Urothelium cell line (cell line): ENCODE measurements around the gene PGM5.
A peak's percentile ranks its signal among the peaks of the same experiment; 100 is the strongest.

ENCODE experiments used
- DNase-seq: peaks from one replicate; pipeline ENCODE4 v3.0.0; 2011; ENCODE audit warnings: low spot score, mixed read lengths
- FAIRE-seq: peaks from 2 replicates; lab custom pipeline; 2011; peaks lifted over from hg19 to GRCh38; lab: Jason Lieb, UNC

PGM5 gene

DNA sequence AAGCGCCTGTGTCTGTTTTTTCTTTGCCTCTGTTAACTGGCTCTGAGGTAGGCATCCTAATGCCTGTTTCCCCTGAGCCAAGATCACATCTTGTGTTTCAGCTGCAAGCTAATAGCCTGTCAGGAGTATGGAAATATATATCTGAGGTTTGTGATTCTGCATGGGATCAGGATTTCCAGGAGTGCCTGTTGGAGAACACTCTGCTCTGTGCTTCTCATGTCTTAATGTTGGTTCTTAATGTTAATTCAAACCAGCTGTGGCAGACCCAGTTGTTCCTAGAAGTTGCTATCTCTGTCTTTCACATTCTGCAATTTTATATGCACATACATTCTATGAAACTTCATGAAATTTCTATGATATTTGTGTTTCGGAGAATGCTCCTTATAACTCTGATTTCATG, 72.1 kb downstream of the PGM5 start:
- no peak for DNase-seq
- no peak for FAIRE-seq

- DNase-seq (no peak), FAIRE-seq (no peak)
These were observed 73.2 kb downstream of the PGM5 start for GRCh38 chr9:68429631-68430030.

GRCh38 chr9:68431307-68431706, 74.9 kb downstream of the PGM5 start:
- FAIRE-seq: no peak
- DNase-seq: no peak

- DNase-seq: no peak
- FAIRE-seq: no peak
These were observed 77.2 kb downstream of the PGM5 start for GRCh38 chr9:68433531-68434110.

DNA sequence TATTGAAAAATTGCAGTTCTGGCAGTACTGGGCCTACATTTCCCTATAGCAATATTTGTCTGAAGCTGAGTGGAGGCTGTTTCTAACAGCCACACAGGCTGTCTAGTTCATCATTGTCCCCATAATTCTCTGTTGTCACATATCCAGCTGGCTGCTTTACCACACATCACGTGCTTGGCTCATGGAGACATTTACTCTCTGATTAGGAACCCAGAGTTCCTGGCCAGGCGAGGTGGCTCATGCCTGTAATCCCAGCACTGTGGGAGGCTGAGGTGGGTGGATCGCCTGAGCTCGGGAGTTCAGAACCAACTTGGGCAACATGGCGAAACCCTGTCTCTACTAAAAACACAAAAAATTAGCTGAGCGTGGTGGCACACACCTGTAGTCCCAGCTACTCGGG, 81.4 kb downstream of the PGM5 start:
- FAIRE-seq (no peak), DNase-seq (no peak)

DNA sequence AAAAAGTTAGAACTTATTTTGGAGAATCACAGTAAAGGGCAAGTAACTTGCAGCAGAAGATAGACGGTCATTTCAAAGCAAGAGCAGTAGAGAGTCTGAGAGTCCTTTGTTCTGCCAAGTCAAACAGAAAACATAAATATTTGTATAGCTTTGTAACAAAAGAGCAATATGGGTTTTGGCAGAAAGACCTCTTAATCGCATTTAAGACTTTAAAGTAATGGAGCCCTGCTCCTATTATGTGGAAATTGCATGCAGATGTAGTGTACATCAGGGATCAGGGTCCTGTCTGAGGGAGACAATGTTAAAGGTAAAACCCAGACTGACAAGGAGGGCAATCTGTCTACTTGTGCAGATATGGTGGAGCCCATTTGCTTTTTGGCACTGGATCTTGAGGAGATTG, 87.2 kb downstream of the PGM5 start:
- DNase-seq (no peak), FAIRE-seq (no peak)

DNA sequence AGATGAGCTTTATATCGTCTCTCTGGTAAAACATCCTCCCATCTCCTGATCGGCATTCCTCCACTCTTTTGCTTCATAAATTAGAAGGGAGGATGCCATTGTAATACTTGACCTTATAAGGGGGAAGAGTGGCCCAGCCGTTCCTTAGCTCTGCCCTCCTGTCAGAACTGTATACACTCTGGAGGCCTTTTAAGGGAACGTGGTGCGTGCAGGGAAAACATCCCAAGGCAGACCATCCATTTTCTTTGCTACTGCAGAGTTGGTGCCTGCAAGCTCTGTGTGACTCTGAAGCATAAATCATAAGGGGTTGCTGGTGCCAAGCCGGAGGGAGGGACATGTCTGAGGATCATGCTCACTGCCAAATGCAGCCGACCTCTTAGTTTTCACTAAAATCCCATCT, 90.4 kb downstream of the PGM5 start:
- FAIRE-seq (no peak), DNase-seq (no peak)

DNA sequence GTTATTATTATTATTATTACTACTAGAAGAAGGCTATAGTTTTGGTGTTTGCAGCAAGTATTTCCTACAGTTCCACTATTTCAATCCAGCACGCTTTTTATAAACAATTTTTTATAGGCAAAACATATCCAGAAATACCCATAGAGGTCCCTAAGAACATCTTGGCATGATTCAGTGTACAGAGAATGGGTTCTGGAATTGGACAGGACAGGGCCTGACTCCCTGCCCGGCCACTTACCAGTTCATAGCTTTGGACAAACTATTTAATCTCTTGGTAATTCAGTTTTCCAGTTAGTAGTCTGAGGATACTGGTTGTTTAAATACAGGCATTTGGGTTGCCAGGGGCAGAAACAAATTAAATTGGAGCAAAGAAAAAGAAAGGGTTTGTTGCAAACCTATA, 91.2 kb downstream of the PGM5 start:
- FAIRE-seq (no peak), DNase-seq (no peak)

GRCh38 chr9:68454579-68455334, 98.3 kb downstream of the PGM5 start:
- DNase-seq: no peak
- FAIRE-seq: no peak

DNA sequence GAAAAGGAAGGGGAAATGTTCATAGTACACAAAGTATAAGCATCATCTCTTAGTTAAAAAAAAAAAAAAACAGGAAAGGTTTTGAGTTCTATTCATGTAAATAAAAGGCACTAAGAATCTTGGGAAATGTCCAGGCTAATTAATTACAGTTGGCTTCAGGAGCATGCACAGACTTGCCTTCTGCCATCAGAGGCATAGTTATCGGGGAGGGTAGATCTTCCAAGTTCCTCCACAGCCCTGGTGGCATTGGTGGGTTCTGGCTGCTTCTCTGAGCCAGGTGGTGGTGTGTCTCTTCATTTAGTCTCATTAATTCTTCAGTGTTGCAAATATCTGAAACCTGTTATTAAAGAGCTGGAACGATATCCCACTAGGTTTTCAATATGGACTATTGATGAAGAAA, 99.0 kb downstream of the PGM5 start:
- FAIRE-seq (no peak), DNase-seq (no peak)

GRCh38 chr9:68457803-68458202, 101.4 kb downstream of the PGM5 start:
- FAIRE-seq: no peak
- no peak for DNase-seq

- FAIRE-seq: no peak
- no peak for DNase-seq
These were observed 102.5 kb downstream of the PGM5 start for GRCh38 chr9:68458918-68459317.

DNA sequence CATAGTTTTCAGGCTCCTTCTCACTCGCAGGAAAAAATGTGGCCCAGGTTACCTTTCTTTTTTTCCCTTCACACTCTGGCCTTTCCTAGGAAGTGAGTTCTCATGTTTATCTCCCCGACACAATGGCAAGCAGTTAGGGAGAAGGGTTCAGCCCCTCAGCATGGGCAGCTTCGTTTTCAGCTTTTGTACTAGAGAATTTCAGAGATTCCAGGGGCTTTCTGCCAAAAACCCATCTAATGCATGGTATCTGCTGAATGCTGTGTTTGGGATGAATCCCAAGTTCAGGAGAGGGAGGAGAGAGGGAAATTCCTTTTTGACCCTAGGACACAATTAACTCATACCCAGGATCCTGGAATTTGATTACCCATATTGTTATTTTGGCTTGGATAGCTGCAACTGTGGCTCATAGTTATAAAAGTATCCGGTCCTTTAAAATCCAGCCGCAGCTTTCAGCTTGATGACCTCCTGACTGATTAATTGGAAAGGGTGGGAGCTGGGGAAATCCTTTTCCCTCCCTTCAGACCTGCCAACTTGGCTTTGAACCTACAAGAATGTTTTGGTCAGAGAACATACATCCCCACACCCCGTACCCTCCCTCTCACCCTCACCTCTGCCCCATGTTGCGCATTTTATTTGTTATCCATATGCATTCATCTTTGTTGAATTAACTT, 105.8 kb downstream of the PGM5 start:
- FAIRE-seq (no peak), DNase-seq (peak; percentile 11)

- FAIRE-seq: no peak
These were observed 113.7 kb downstream of the PGM5 start for GRCh38 chr9:68470067-68470466.

DNA sequence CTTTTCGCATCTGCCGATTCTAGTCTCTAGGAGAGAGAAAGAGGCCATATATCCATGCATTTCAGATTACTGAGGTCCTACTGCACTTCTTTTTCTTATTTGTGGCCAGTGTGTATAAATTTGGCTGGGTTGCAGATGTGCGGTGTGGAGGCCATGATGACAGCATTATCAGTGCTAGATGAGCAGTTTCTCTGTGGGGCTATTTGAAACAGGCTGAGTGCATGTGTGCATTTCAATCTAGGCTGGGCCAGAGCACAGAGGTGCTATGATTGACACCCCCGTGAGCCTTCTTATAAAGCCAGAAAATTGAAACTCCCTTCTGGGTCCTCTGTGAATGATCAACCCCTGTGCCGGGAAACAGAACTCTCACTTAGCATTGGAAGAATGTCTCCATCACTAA, 114.2 kb downstream of the PGM5 start:
- FAIRE-seq: no peak

More at GRCh38 chr9:68470067-68470466, 113.7 kb downstream of the PGM5 start:
- DNase-seq: no peak

DNA sequence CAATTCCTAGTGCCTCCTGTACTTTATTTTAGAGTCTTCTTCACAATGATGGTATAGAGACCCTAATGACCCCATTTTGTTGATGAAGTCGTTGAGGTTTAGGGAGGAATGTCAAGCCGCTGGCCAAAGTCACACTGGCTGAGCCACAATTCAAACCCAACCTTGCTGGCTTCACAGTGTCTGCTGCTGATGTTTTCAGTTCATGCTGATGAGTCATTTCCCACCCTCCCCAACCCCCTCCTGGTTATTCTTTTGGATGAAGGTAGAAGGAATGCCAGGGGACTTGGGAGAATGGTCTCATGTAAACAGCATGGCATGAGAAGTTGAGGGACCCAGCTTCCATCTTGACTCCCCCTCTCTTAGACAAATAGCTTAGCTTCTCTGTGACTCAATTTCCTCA, 115.7 kb downstream of the PGM5 start:
- peak; percentile 32 for FAIRE-seq
- peak; percentile 55 for DNase-seq

More for the DNA sequence above, 114.2 kb downstream of the PGM5 start:
- DNase-seq: no peak

GRCh38 chr9:68473790-68474189, 117.4 kb downstream of the PGM5 start:
- FAIRE-seq: no peak
- DNase-seq: no peak

GRCh38 chr9:68476422-68476821, 120.0 kb downstream of the PGM5 start:
- DNase-seq: no peak
- no peak for FAIRE-seq

- DNase-seq: no peak
- no peak for FAIRE-seq
These were observed 120.4 kb downstream of the PGM5 start for GRCh38 chr9:68476847-68477246.

- DNase-seq (no peak), FAIRE-seq (no peak)
These were observed 124.4 kb downstream of the PGM5 start for GRCh38 chr9:68480807-68481206.

GRCh38 chr9:68482548-68482947, 126.1 kb downstream of the PGM5 start:
- DNase-seq: no peak
- FAIRE-seq: no peak

GRCh38 chr9:68488126-68488525, 131.7 kb downstream of the PGM5 start:
- no peak for DNase-seq

More at GRCh38 chr9:68488126-68488525, 131.7 kb downstream of the PGM5 start:
- FAIRE-seq: no peak
